ENCODE results near the gene SAMD5. TPM values are rescaled to one million over a fixed set of nuclear protein-coding genes. Genes with fewer than 3 reads are reported as not detected.

SAMD5 gene
- total RNA-seq, 1 experiment from 2014 or later: 0.23 TPM

DNA sequence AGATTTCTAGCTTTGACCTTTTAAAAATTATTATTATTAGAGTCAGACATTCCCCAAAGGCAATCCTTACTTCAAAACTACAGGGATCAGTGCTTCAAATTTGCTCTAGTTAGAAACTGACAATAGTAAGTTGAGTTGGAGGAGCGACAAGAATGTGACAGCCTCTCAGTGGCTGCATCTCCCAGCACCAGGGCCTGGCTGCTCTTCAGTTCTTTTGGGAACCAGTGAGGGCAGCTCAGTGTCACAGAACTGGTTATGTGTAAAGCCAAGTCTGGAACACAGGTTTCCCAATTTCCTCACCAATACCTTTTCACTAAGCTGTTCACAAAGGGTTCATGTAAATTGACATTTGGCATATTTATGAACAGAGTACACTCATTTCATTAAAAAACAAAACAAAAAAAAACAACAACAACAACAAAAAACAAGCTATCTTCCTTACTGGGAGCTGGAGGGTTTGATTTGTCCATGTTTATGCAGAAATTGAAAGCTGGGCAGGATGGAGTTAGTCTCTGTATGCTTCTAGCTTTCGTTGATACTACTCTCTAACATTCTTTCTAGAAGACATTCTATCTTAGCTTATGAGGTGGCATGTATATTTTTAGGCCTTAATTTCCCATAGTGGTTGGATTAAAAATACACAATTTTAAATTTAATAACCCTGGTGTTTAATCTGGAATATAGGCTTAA lies 95.0 kb downstream of the SAMD5 start:
- TF ChIP-seq POLR2AphosphoS5 (IDR thresholded peaks at IDR 0.05; ENCODE audit: low read depth, low read length) (no peak), SIN3A (IDR thresholded peaks at IDR 0.05; ENCODE audit: borderline replicate concordance, insufficient read depth, low read depth, low read length) (no peak), TCF7L2 (IDR thresholded peaks at IDR 0.05; ENCODE audit: low read depth, low read length) (no peak)
- TF ChIP-seq, protein P1, sequence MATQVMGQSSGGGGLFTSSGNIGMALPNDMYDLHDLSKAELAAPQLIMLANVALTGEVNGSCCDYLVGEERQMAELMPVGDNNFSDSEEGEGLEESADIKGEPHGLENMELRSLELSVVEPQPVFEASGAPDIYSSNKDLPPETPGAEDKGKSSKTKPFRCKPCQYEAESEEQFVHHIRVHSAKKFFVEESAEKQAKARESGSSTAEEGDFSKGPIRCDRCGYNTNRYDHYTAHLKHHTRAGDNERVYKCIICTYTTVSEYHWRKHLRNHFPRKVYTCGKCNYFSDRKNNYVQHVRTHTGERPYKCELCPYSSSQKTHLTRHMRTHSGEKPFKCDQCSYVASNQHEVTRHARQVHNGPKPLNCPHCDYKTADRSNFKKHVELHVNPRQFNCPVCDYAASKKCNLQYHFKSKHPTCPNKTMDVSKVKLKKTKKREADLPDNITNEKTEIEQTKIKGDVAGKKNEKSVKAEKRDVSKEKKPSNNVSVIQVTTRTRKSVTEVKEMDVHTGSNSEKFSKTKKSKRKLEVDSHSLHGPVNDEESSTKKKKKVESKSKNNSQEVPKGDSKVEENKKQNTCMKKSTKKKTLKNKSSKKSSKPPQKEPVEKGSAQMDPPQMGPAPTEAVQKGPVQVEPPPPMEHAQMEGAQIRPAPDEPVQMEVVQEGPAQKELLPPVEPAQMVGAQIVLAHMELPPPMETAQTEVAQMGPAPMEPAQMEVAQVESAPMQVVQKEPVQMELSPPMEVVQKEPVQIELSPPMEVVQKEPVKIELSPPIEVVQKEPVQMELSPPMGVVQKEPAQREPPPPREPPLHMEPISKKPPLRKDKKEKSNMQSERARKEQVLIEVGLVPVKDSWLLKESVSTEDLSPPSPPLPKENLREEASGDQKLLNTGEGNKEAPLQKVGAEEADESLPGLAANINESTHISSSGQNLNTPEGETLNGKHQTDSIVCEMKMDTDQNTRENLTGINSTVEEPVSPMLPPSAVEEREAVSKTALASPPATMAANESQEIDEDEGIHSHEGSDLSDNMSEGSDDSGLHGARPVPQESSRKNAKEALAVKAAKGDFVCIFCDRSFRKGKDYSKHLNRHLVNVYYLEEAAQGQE (IDR thresholded peaks at IDR 0.05; ENCODE audit: insufficient read depth in 1 of 2, low read depth in 2 of 2, low read length in 1 of 2): no peak
- TF ChIP-seq, protein P2, sequence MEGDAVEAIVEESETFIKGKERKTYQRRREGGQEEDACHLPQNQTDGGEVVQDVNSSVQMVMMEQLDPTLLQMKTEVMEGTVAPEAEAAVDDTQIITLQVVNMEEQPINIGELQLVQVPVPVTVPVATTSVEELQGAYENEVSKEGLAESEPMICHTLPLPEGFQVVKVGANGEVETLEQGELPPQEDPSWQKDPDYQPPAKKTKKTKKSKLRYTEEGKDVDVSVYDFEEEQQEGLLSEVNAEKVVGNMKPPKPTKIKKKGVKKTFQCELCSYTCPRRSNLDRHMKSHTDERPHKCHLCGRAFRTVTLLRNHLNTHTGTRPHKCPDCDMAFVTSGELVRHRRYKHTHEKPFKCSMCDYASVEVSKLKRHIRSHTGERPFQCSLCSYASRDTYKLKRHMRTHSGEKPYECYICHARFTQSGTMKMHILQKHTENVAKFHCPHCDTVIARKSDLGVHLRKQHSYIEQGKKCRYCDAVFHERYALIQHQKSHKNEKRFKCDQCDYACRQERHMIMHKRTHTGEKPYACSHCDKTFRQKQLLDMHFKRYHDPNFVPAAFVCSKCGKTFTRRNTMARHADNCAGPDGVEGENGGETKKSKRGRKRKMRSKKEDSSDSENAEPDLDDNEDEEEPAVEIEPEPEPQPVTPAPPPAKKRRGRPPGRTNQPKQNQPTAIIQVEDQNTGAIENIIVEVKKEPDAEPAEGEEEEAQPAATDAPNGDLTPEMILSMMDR (IDR thresholded peaks at IDR 0.05): no peak
- ATAC-seq (no peak), DNase-seq (ENCODE audit: low read depth, low spot score) (no peak)
- POLR2A ChIA-PET: no interaction called here
- CTCF ChIA-PET: no interaction called here
- no peaks in the 10 kb centered on the region for H3K36me3 ChIP-seq (ENCODE audit: control insufficient read depth, insufficient read depth, low read length)
- no peaks in the 10 kb centered on the region for H3K4me1 ChIP-seq (ENCODE audit: control insufficient read depth, insufficient read depth, low read length)
- H3K27me3 ChIP-seq (ENCODE audit: control insufficient read depth, insufficient read depth, low read length): no peaks in the 10 kb centered on the region
- BruUV-seq (replicated peaks): no TSS peak
- no peaks in the 10 kb centered on the region for H3K9me3 ChIP-seq (ENCODE audit: control insufficient read depth, insufficient read depth, low read depth, low read length)
- H3K27ac ChIP-seq (ENCODE audit: low read length): no peak overlapping the region
- in situ Hi-C loops (cut with HindIII; ENCODE audit: low pct_unique_long_range_greater_than_20kb, low sequenced_read_pairs): no loop called here
- intact Hi-C loops (cut with micrococcal nuclease; ENCODE audit: unreplicated experiment): no loop called here
- no peak overlapping the region for H3K4me3 ChIP-seq (ENCODE audit: low read depth in 2 of 2, low read length in 2 of 2)

DNA sequence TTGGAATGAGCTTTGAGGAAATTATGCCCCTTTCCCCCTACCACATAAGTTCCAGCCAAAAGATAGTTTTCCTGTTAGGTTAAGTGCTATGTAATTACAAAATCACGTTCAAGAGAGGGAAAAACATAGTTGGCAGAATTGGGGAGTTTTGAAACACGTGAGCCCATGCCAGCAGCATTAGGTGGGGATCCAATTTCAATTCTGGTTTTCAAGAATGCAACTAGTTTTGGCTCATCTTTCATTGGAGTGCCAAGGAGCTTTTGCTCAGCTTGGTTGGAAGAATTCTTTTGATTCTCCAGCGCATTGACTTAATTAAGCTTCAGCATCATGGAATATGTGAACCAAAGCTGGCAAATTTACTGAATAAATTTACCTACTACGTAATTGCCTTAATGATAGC lies 95.9 kb downstream of the SAMD5 start:
- in situ Hi-C loops (cut with HindIII; ENCODE audit: low pct_unique_long_range_greater_than_20kb, low sequenced_read_pairs): no loop called here

More for the DNA sequence above, 95.9 kb downstream of the SAMD5 start:
- no peak overlapping the region for H3K27ac ChIP-seq (ENCODE audit: low read length)
- H3K4me1 ChIP-seq (ENCODE audit: control insufficient read depth, insufficient read depth, low read length): no peaks in the 10 kb centered on the region
- no TSS peak for BruUV-seq (replicated peaks)
- DNase-seq (ENCODE audit: low read depth, low spot score) (no peak), ATAC-seq (no peak)
- no peaks in the 10 kb centered on the region for H3K9me3 ChIP-seq (ENCODE audit: control insufficient read depth, insufficient read depth, low read depth, low read length)
- TF ChIP-seq POLR2AphosphoS5 (IDR thresholded peaks at IDR 0.05; ENCODE audit: low read depth, low read length) (no peak), SIN3A (IDR thresholded peaks at IDR 0.05; ENCODE audit: borderline replicate concordance, insufficient read depth, low read depth, low read length) (no peak), TCF7L2 (IDR thresholded peaks at IDR 0.05; ENCODE audit: low read depth, low read length) (no peak)
- TF ChIP-seq, protein P2 (IDR thresholded peaks at IDR 0.05): no peak
- TF ChIP-seq, protein P1 (IDR thresholded peaks at IDR 0.05; ENCODE audit: insufficient read depth in 1 of 2, low read depth in 2 of 2, low read length in 1 of 2): no peak
- ChIA-PET POLR2A (no interaction called here), CTCF (no interaction called here)
- H3K36me3 ChIP-seq (ENCODE audit: control insufficient read depth, insufficient read depth, low read length): no peaks in the 10 kb centered on the region
- H3K27me3 ChIP-seq (ENCODE audit: control insufficient read depth, insufficient read depth, low read length): no peaks in the 10 kb centered on the region
- H3K4me3 ChIP-seq (ENCODE audit: low read depth in 2 of 2, low read length in 2 of 2): no peak overlapping the region
- intact Hi-C loops (cut with micrococcal nuclease; ENCODE audit: unreplicated experiment): no loop called here

Data from Panc1 (cell line).